ENCODE data around the gene SIK3. TPM values are rescaled to one million over a fixed set of nuclear protein-coding genes. Genes with fewer than 3 reads are reported as not detected.

SIK3 gene
- total RNA-seq, 1 experiment from 2014 or later: 34.4 TPM

- no peak for TF ChIP-seq ZNF396 (CRISPR knock-in tag; IDR thresholded peaks at IDR 0.05; ENCODE audit: borderline replicate concordance)
- no peak for TF ChIP-seq NR3C1 (CRISPR knock-in tag; conservative IDR thresholded peaks at IDR 0.05; ENCODE audit: low read depth)
- no peak for TF ChIP-seq ZNF416 (CRISPR knock-in tag; IDR thresholded peaks at IDR 0.05)
- no peak for TF ChIP-seq FOXP1 (CRISPR knock-in tag; IDR thresholded peaks at IDR 0.05; ENCODE audit: borderline replicate concordance)
Measured at GRCh38 chr11:116862951-116863350, 235.3 kb downstream of the SIK3 start (continued).

GRCh38 chr11:116862185-116862584 is 236.0 kb downstream of the SIK3 start:
- ChIA-PET CTCF (no interaction called here), POLR2A (no interaction called here)
- Mint-ChIP-seq H3K27ac (no peak overlapping the region), H3K27me3 (ENCODE audit: low read depth) (no peaks in the 10 kb centered on the region), H3K4me3 (no peak overlapping the region), H3K9me3 (no peaks in the 10 kb centered on the region), H3K36me3 (peaks cover 44% of the 10 kb centered on the region), H3K4me1 (no peaks in the 10 kb centered on the region)
- ATAC-seq (no peak), DNase-seq (ENCODE audit: low spot score) (no peak)
- no peak for TF ChIP-seq FOXK1 (CRISPR knock-in tag; IDR thresholded peaks at IDR 0.05)
- TF ChIP-seq PRRX2 (CRISPR knock-in tag; IDR thresholded peaks at IDR 0.05): no peak

- Mint-ChIP-seq H3K27ac (no peak overlapping the region; the same call in 1 of the 2 replicates), H3K27me3 (ENCODE audit: low read depth) (no peaks in the 10 kb centered on the region), H3K4me1 (no peaks in the 10 kb centered on the region), H3K4me3 (no peak overlapping the region), H3K36me3 (peaks cover 41% of the 10 kb centered on the region), H3K9me3 (no peaks in the 10 kb centered on the region)
- TF ChIP-seq MAX (CRISPR knock-in tag; IDR thresholded peaks at IDR 0.05): no peak
- TF ChIP-seq STAT6 (CRISPR knock-in tag; conservative IDR thresholded peaks at IDR 0.05; ENCODE audit: low read depth): no peak
- no peak for TF ChIP-seq SMAD4 (CRISPR knock-in tag; IDR thresholded peaks at IDR 0.05)
- no peak for TF ChIP-seq ZNF138 (CRISPR knock-in tag; conservative IDR thresholded peaks at IDR 0.05)
- TF ChIP-seq PRDM15 (CRISPR knock-in tag; IDR thresholded peaks at IDR 0.05): no peak
- TF ChIP-seq CDX4 (CRISPR knock-in tag; IDR thresholded peaks at IDR 0.05; ENCODE audit: borderline replicate concordance): no peak
- TF ChIP-seq ZNF423 (CRISPR knock-in tag; IDR thresholded peaks at IDR 0.05): no peak
- TF ChIP-seq CBFB (CRISPR knock-in tag; IDR thresholded peaks at IDR 0.05; ENCODE audit: low read depth): no peak
- no peak for TF ChIP-seq ZNF532 (CRISPR knock-in tag; IDR thresholded peaks at IDR 0.05; ENCODE audit: borderline replicate concordance)
- TF ChIP-seq FOXP1 (CRISPR knock-in tag; IDR thresholded peaks at IDR 0.05; ENCODE audit: borderline replicate concordance): no peak
- no peak for TF ChIP-seq E2F4 (CRISPR knock-in tag; IDR thresholded peaks at IDR 0.05; ENCODE audit: borderline replicate concordance, low read depth)
- no peak for TF ChIP-seq CREB1 (CRISPR knock-in tag; IDR thresholded peaks at IDR 0.05)
- ATAC-seq: no peak
- ChIA-PET CTCF (no interaction called here), POLR2A (no interaction called here)
- DNase-seq (ENCODE audit: low spot score): no peak
Measured at GRCh38 chr11:116861539-116861938, 236.7 kb downstream of the SIK3 start.

Data from WTC11 (cell line).